K562 (cell line): ENCODE data around the gene PMFBP1.

Source experiments
- CTCF ChIP-seq, 3 experiments: IDR thresholded peaks in 2 of 3; conservative IDR thresholded peaks in 1 of 3; 2 replicates each; pipeline ENCODE4 v1.5.1; 2011 to 2012; ENCODE audit warnings: low read length in 3 of 3, mild to moderate bottlenecking in 3 of 3, control low read depth in 2 of 3, improper control_type of control experiment in 1 of 3, inconsistent platforms in 1 of 3, low read depth in 1 of 3, mixed read lengths in 1 of 3, moderate library complexity in 1 of 3; ENCODE audit not compliant: insufficient read depth in 2 of 3
- ELF1 ChIP-seq: fragments of 200-800 bp; sonication (Bioruptor generic); IDR thresholded peaks from 2 replicates; pipeline ENCODE4 v1.6.1; 2016; ENCODE audit warnings: missing genetic modification characterization, missing compliant biosample characterization
- IRF9 ChIP-seq: fragments of 450-650 bp; IDR thresholded peaks from 2 replicates; pipeline ENCODE4 v1.6.1; 2016; ENCODE audit warnings: missing biosample characterization, missing genetic modification characterization
- MAX ChIP-seq: sonication (generic); formaldehyde crosslinking; IDR thresholded peaks from 2 replicates; pipeline ENCODE4 v1.9.0; 2022; ENCODE audit warnings: mild to moderate bottlenecking, missing genetic modification reagents
- MXI1 ChIP-seq: IDR thresholded peaks from 2 replicates; pipeline ENCODE4 v1.6.1; 2011; ENCODE audit warnings: low read depth, mild to moderate bottlenecking, improper control_type of control experiment, low read length
- NFE2L1 ChIP-seq: fragments of 450-650 bp; IDR thresholded peaks from 2 replicates; pipeline ENCODE4 v1.6.1; 2016; ENCODE audit warnings: missing genetic modification characterization, low read depth, mild to moderate bottlenecking, missing compliant biosample characterization, moderate library complexity, borderline replicate concordance
- RBM25 ChIP-seq: fragments of 200-400 bp; formaldehyde crosslinking; IDR thresholded peaks from 2 replicates; pipeline ENCODE4 v1.6.1; 2018; ENCODE audit warnings: low read length, low read depth, moderate library complexity; ENCODE audit not compliant: severe bottlenecking
- RFX5 ChIP-seq: IDR thresholded peaks from 2 replicates; pipeline ENCODE4 v1.6.1; 2011; ENCODE audit warnings: low read depth, mild to moderate bottlenecking, improper control_type of control experiment, low read length
- RNF2 ChIP-seq: sonication (generic); IDR thresholded peaks from 2 replicates; pipeline ENCODE4 v1.6.1; 2016
- SMAD3 ChIP-seq: fragments of 450-650 bp; formaldehyde crosslinking; conservative IDR thresholded peaks from 2 replicates; pipeline ENCODE4 v1.4.0; 2020; ENCODE audit warnings: mild to moderate bottlenecking
- TAL1 ChIP-seq: fragments of 450-650 bp; IDR thresholded peaks from 2 replicates; pipeline ENCODE4 v1.6.1; 2016; ENCODE audit warnings: mild to moderate bottlenecking
- USF2 ChIP-seq: sonication (generic); formaldehyde crosslinking; IDR thresholded peaks from 2 replicates; pipeline ENCODE4 v1.5.0; 2020; ENCODE audit warnings: missing genetic modification reagents
- ZKSCAN1 ChIP-seq: fragments of 150-350 bp; IDR thresholded peaks from 2 replicates; pipeline ENCODE4 v1.6.1; 2016; ENCODE audit warnings: low read depth, low read length
- ZKSCAN8 ChIP-seq: fragments of 200-800 bp; sonication (Bioruptor generic); IDR thresholded peaks from 2 replicates; pipeline ENCODE4 v1.6.1; 2016; ENCODE audit warnings: missing genetic modification characterization, missing compliant biosample characterization

- TF ChIP-seq CTCF (IDR thresholded peaks at IDR 0.05 in 2 of 3, conservative IDR thresholded peaks at IDR 0.05 in 1 of 3; ENCODE audit: insufficient read depth in 2 of 3, low read depth in 1 of 3, low read length in 3 of 3) (no peak), RNF2 (no peak), ELF1 (no peak), USF2 (no peak), IRF9 (tag) (no peak), TAL1 (no peak), ZKSCAN8 (CRISPR knock-in tag) (no peak), RFX5 (no peak), ZKSCAN1 (no peak), NFE2L1 (tag) (no peak), RBM25 (no peak), MXI1 (no peak), MAX (no peak), SMAD3 (CRISPR knock-in tag) (no peak)
Observed at GRCh38 chr16:72221630-72222024, 49.7 kb upstream of the PMFBP1 start.
